ENCODE results near the gene SORL1-AS1.

SORL1-AS1 gene

DNA sequence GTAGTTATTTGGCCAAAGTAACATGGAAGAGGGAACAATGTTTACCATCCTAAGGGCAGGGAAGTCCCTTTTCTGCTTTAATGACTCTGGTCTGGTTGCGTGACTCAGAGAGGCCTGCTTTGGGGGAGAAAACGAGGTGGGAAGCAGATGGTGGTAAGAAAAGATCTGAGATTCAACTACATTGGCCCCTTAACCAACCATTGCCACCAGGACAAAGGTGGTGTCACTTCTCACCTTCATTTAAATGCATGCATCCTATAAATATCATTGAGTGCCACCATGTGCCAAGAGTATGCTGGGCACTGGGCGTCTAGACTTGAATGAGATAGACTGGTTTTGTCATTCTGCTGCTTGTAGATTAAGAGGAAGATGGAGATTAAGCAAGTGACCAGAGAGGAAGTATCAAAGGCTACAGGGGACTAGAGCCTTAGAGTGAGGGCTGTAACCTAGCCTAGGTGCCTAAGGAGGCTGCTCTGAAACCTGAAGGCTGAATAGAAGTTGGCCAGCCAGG, 4.3 kb downstream of the SORL1-AS1 start:
- Histone ChIP-seq H3K9me1 (ENCODE audit: insufficient read depth, low read length) (no peaks in the 10 kb centered on the region), H3K4me1 (ENCODE audit: control insufficient read depth, insufficient read depth, low read length) (no peaks in the 10 kb centered on the region; the same call in 1 of the 2 replicates), H2BK20ac (ENCODE audit: low read depth, low read length) (no peak overlapping the region), H3K14ac (replicated peaks; ENCODE audit: low read depth, low read length) (no peak overlapping the region), H3K18ac (ENCODE audit: low read depth, low read length) (no peak overlapping the region), H3K9ac (ENCODE audit: low read depth, low read length) (no peak overlapping the region), H3K36me3 (ENCODE audit: control insufficient read depth, insufficient read depth, low read length) (no peaks in the 10 kb centered on the region), H2BK5ac (ENCODE audit: low read depth, low read length, poor library complexity, severe bottlenecking) (no peak overlapping the region), H4K5ac (ENCODE audit: low read depth, low read length) (no peak overlapping the region), H4K20me1 (ENCODE audit: insufficient read depth, low read length) (no peaks in the 10 kb centered on the region), H3K56ac (ENCODE audit: extremely low read depth, insufficient read depth, low read length) (no peak overlapping the region), H3K9me3 (ENCODE audit: control insufficient read depth, insufficient read depth, low read length) (no peaks in the 10 kb centered on the region), H4K91ac (ENCODE audit: insufficient read depth, low read depth, low read length) (no peak overlapping the region), H2AFZ (replicated peaks; ENCODE audit: low read length, poor library complexity) (no peak overlapping the region), H3K79me1 (ENCODE audit: low read depth in 1 of 2, low read length in 2 of 2) (no peaks in the 10 kb centered on the region), H2AK9ac (replicated peaks; ENCODE audit: low read depth, low read length, poor library complexity) (no peak overlapping the region), H3K23ac (ENCODE audit: low read depth, low read length) (no peak overlapping the region), H2AK5ac (ENCODE audit: low read depth, low read length) (no peak overlapping the region), H3K27me3 (ENCODE audit: control insufficient read depth, insufficient read depth, low read length) (peaks cover 38% of the 10 kb centered on the region), H3K4me3 (ENCODE audit: insufficient read depth, low read depth, low read length) (no peak overlapping the region), H2BK15ac (ENCODE audit: low read depth, low read length) (no peak overlapping the region), H3K4me2 (ENCODE audit: low read depth, low read length) (no peak overlapping the region), H4K8ac (ENCODE audit: low read depth in 2 of 2, low read length in 2 of 2) (no peak overlapping the region), H3K27ac (ENCODE audit: insufficient read depth, low read length) (no peak overlapping the region), H3K4ac (ENCODE audit: low read depth, low read length) (no peak overlapping the region), H2BK120ac (ENCODE audit: low read depth, low read length) (no peak overlapping the region)
- dilution Hi-C loops (cut with HindIII; ENCODE audit: low sequenced_read_pairs, unreplicated experiment), result no loop called here
- BruUV-seq (replicated peaks), result no TSS peak
- no peak for ATAC-seq (ENCODE audit: low read depth)
- in situ Hi-C loops (cut with MboI; ENCODE audit: low sequenced_read_pairs), result no loop called here
- intact Hi-C loops (cut with micrococcal nuclease), result no loop called here
- no CpG with 5 or more reads among the region's 3 CpGs for WGBS, 2 experiments (ENCODE audit: extremely low coverage in 2 of 2, insufficient read length in 1 of 2)
- peak; percentile 3 for DNase-seq
- POLR2A ChIA-PET (ENCODE audit: unreplicated experiment), result no interaction called here
- TF ChIP-seq, protein P1, sequence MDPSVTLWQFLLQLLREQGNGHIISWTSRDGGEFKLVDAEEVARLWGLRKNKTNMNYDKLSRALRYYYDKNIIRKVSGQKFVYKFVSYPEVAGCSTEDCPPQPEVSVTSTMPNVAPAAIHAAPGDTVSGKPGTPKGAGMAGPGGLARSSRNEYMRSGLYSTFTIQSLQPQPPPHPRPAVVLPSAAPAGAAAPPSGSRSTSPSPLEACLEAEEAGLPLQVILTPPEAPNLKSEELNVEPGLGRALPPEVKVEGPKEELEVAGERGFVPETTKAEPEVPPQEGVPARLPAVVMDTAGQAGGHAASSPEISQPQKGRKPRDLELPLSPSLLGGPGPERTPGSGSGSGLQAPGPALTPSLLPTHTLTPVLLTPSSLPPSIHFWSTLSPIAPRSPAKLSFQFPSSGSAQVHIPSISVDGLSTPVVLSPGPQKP (IDR thresholded peaks at IDR 0.05; ENCODE audit: borderline replicate concordance, low read depth, low read length), result no peak
- no peak for TF ChIP-seq POLR2A (IDR thresholded peaks at IDR 0.05; ENCODE audit: low read depth, low read length)
- no peak for TF ChIP-seq NFE2L2 (IDR thresholded peaks at IDR 0.05; ENCODE audit: low read depth, low read length)
- CTCF ChIA-PET, result no interaction called here

Measured in IMR-90 (cell line).